MM.1S (cell line): Measurements from ENCODE around the gene LINGO1.

Source experiments
- DNase-seq: peaks from one replicate; pipeline ENCODE4 v3.0.0-alpha.2; 2015
- H2AFZ ChIP-seq: fragments of 300-600 bp; sonication (generic); 2 replicates; pipeline ENCODE4 v1.6.0; 2016; ENCODE audit warnings: antibody characterized with exemption, low read length
- H3F3A ChIP-seq: fragments of 300-600 bp; sonication (generic); 2 replicates; pipeline ENCODE4 v1.6.1; 2016; ENCODE audit warnings: mild to moderate bottlenecking, antibody characterized with exemption, low read length, moderate library complexity, mixed read lengths; ENCODE audit not compliant: insufficient read depth
- H3K27ac ChIP-seq: fragments of 300-600 bp; sonication (generic); 2 replicates; pipeline ENCODE4 v1.5.1; 2016; ENCODE audit warnings: mild to moderate bottlenecking, low read length
- H3K27me3 ChIP-seq: fragments of 300-600 bp; sonication (generic); replicated peaks from 2 replicates; pipeline ENCODE4 v1.6.0; 2016; ENCODE audit warnings: low read length; ENCODE audit not compliant: insufficient read depth
- H3K36me3 ChIP-seq: fragments of 300-600 bp; sonication (generic); replicated peaks from 2 replicates; pipeline ENCODE4 v1.6.1; 2016; ENCODE audit warnings: mild to moderate bottlenecking, low read length, mixed read lengths; ENCODE audit not compliant: insufficient read depth
- H3K4me1 ChIP-seq: fragments of 300-600 bp; sonication (generic); 2 replicates; pipeline ENCODE4 v1.6.1; 2016; ENCODE audit warnings: low read length, mixed read lengths
- H3K4me2 ChIP-seq: fragments of 300-600 bp; sonication (generic); 2 replicates; pipeline ENCODE4 v1.6.0; 2016; ENCODE audit warnings: low read depth, low read length
- H3K4me3 ChIP-seq: fragments of 300-600 bp; sonication (generic); 2 replicates; pipeline ENCODE4 v1.5.1; 2016; ENCODE audit warnings: low read length, mixed read lengths
- H3K79me2 ChIP-seq: fragments of 300-600 bp; sonication (generic); 2 replicates; pipeline ENCODE4 v1.6.1; 2016; ENCODE audit warnings: mixed run types, low read length, mixed read lengths
- H3K9ac ChIP-seq: fragments of 300-600 bp; sonication (generic); 2 replicates; pipeline ENCODE4 v1.6.1; 2016; ENCODE audit warnings: low read length, mixed read lengths
- H3K9me2 ChIP-seq: fragments of 300-600 bp; sonication (generic); replicated peaks from 2 replicates; pipeline ENCODE4 v1.6.1; 2016; ENCODE audit warnings: mild to moderate bottlenecking, low read length, mixed read lengths; ENCODE audit not compliant: insufficient read depth
- H3K9me3 ChIP-seq: fragments of 300-600 bp; sonication (generic); replicated peaks from 2 replicates; pipeline ENCODE4 v1.6.1; 2016; ENCODE audit warnings: mild to moderate bottlenecking, low read length, mixed read lengths; ENCODE audit not compliant: insufficient read depth
- H4K20me1 ChIP-seq: fragments of 300-600 bp; sonication (generic); 2 replicates; pipeline ENCODE4 v1.6.1; 2016; ENCODE audit warnings: mild to moderate bottlenecking, low read length, moderate library complexity, mixed read lengths; ENCODE audit not compliant: insufficient read depth
- CTCF ChIP-seq: fragments of 300-600 bp; sonication (generic); IDR thresholded peaks from 2 replicates; pipeline ENCODE4 v1.5.1; 2016; ENCODE audit warnings: antibody characterized with exemption, low read length, mixed read lengths
- EZH2 ChIP-seq: fragments of 300-600 bp; sonication (generic); optimal IDR thresholded peaks from 2 replicates; pipeline ENCODE3; 2017; ENCODE audit warnings: low read depth, mild to moderate bottlenecking, antibody characterized with exemption, low read length, mixed read lengths
- EZH2phosphoT487 ChIP-seq: fragments of 300-600 bp; sonication (generic); IDR thresholded peaks from 2 replicates; pipeline ENCODE4 v1.6.1; 2018; ENCODE audit warnings: antibody characterized with exemption, low read length

Gene LINGO1

GRCh38 chr15:77623755-77624524 lies 8.8 kb downstream of the LINGO1 start:
- no peaks in the 10 kb centered on the region for H3K9me3 ChIP-seq
- no peak for DNase-seq
- TF ChIP-seq EZH2phosphoT487 (no peak), EZH2 (no peak), CTCF (no peak)
- H3K79me2 ChIP-seq, result no peaks in the 10 kb centered on the region
- H3K36me3 ChIP-seq, result no peaks in the 10 kb centered on the region
- H3K9ac ChIP-seq, result no peak overlapping the region
- H4K20me1 ChIP-seq, result no peaks in the 10 kb centered on the region
- H3K27ac ChIP-seq, result no peak overlapping the region
- no peaks in the 10 kb centered on the region for H3K4me1 ChIP-seq
- no peaks in the 10 kb centered on the region for H3K9me2 ChIP-seq
- H3K4me3 ChIP-seq, result no peak overlapping the region
- no peak overlapping the region for H2AFZ ChIP-seq
- H3F3A ChIP-seq, result no peaks in the 10 kb centered on the region
- no peak overlapping the region for H3K4me2 ChIP-seq
- H3K27me3 ChIP-seq, result peaks cover 62% of the 10 kb centered on the region

- Histone ChIP-seq H3K27ac (no peak overlapping the region), H3F3A (no peaks in the 10 kb centered on the region), H3K4me1 (no peaks in the 10 kb centered on the region), H3K9me3 (no peaks in the 10 kb centered on the region), H2AFZ (no peak overlapping the region), H3K9me2 (no peaks in the 10 kb centered on the region), H3K4me3 (no peak overlapping the region), H3K9ac (no peak overlapping the region), H3K4me2 (no peak overlapping the region), H4K20me1 (no peaks in the 10 kb centered on the region), H3K79me2 (no peaks in the 10 kb centered on the region), H3K36me3 (no peaks in the 10 kb centered on the region), H3K27me3 (peaks cover 55% of the 10 kb centered on the region)
- TF ChIP-seq EZH2phosphoT487 (no peak), CTCF (no peak), EZH2 (no peak)
- no peak for DNase-seq
These were observed 9.6 kb downstream of the LINGO1 start for GRCh38 chr15:77622934-77623754.

- H3K36me3 ChIP-seq, result no peaks in the 10 kb centered on the region
- no peaks in the 10 kb centered on the region for H3K79me2 ChIP-seq
- no peaks in the 10 kb centered on the region for H3F3A ChIP-seq
- no peak overlapping the region for H3K4me3 ChIP-seq
- DNase-seq, result no peak
- no peaks in the 10 kb centered on the region for H3K9me3 ChIP-seq
- H2AFZ ChIP-seq, result no peak overlapping the region
- no peak overlapping the region for H3K9ac ChIP-seq
- H3K9me2 ChIP-seq, result no peaks in the 10 kb centered on the region
- H3K27ac ChIP-seq, result no peak overlapping the region
- H3K4me1 ChIP-seq, result no peaks in the 10 kb centered on the region
- peaks cover 49% of the 10 kb centered on the region for H3K27me3 ChIP-seq
- no peaks in the 10 kb centered on the region for H4K20me1 ChIP-seq
- TF ChIP-seq CTCF, result no peak
- no peak for TF ChIP-seq EZH2
- no peak for TF ChIP-seq EZH2phosphoT487
- no peak overlapping the region for H3K4me2 ChIP-seq
These were observed 10.3 kb downstream of the LINGO1 start for GRCh38 chr15:77622209-77622933.
